CD14-positive monocyte (primary cell): ENCODE data around the gene PRXL2B. TPM values are rescaled to one million over a fixed set of nuclear protein-coding genes. Genes with fewer than 3 reads are reported as not detected.

ENCODE experiments used
- DNase-seq, 3 donors: peaks; one replicate each; pipeline ENCODE4 v3.0.0-alpha.2; 2011 to 2022
- H2AFZ ChIP-seq: 2 replicates; pipeline ENCODE4 v1.6.0; 2012; ENCODE audit warnings: mild to moderate bottlenecking, low read depth, low read length, inconsistent platforms; ENCODE audit not compliant: insufficient read depth, poor library complexity, severe bottlenecking
- H3K27ac ChIP-seq, 2 donors: 1 replicate in 1 of 2; 2 replicates in 1 of 2; pipeline ENCODE4 v1.5.1; 2012 to 2013; ENCODE audit warnings: low read length in 2 of 2, control low read depth in 1 of 2, inconsistent platforms in 1 of 2, low read depth in 1 of 2, mild to moderate bottlenecking in 1 of 2
- H3K27me3 ChIP-seq, 2 donors: one replicate each; pipeline versions ENCODE4 v1.6.0 to v1.6.1; 2011 to 2013; ENCODE audit warnings: low read length in 2 of 2; ENCODE audit not compliant: control insufficient read depth in 2 of 2, insufficient read depth in 2 of 2
- H3K36me3 ChIP-seq, 2 donors: replicated peaks in 1 of 2; 1 replicate in 1 of 2; 2 replicates in 1 of 2; pipeline versions ENCODE4 v1.5.1 to v1.6.1; 2012 to 2013; ENCODE audit warnings: low read length in 2 of 2, control low read depth in 1 of 2, inconsistent platforms in 1 of 2, mild to moderate bottlenecking in 1 of 2; ENCODE audit not compliant: insufficient read depth in 2 of 2, control insufficient read depth in 1 of 2
- H3K4me1 ChIP-seq, 2 donors: 1 replicate in 1 of 2; 2 replicates in 1 of 2; pipeline versions ENCODE4 v1.5.1 to v1.6.1; 2012 to 2013; ENCODE audit warnings: low read length in 2 of 2, control low read depth in 1 of 2, inconsistent platforms in 1 of 2, mild to moderate bottlenecking in 1 of 2, moderate library complexity in 1 of 2; ENCODE audit not compliant: insufficient read depth in 2 of 2, control insufficient read depth in 1 of 2
- H3K4me2 ChIP-seq: replicated peaks from 2 replicates; pipeline ENCODE3; 2012; ENCODE audit warnings: low read length, moderate library complexity, mild to moderate bottlenecking; ENCODE audit not compliant: poor library complexity, severe bottlenecking; ENCODE audit errors: extremely low read depth
- H3K4me3 ChIP-seq, 3 experiments: fragments of 200-600 bp in 1 of 3; sonication (generic) in 1 of 3; replicated peaks in 1 of 3; 1 replicate in 2 of 3; 2 replicates in 1 of 3; pipeline ENCODE4 v1.5.1; 2011 to 2013; ENCODE audit warnings: low read length in 3 of 3, mild to moderate bottlenecking in 3 of 3, control low read depth in 2 of 3, low read depth in 2 of 3, inconsistent platforms in 1 of 3, moderate library complexity in 1 of 3
- H3K79me2 ChIP-seq: 2 replicates; pipeline ENCODE4 v1.6.0; 2012; ENCODE audit warnings: mild to moderate bottlenecking, control low read depth, inconsistent platforms, low read length, moderate library complexity; ENCODE audit not compliant: insufficient read depth
- H3K9ac ChIP-seq: 2 replicates; pipeline ENCODE4 v1.6.0; 2017; ENCODE audit warnings: low read length, mild to moderate bottlenecking; ENCODE audit not compliant: insufficient read depth, poor library complexity, severe bottlenecking
- H3K9me3 ChIP-seq, 2 donors: replicated peaks in 1 of 2; 1 replicate in 1 of 2; 2 replicates in 1 of 2; pipeline versions ENCODE4 v1.5.1 to v1.6.1; 2012 to 2013; ENCODE audit warnings: low read length in 2 of 2, control low read depth in 1 of 2; ENCODE audit not compliant: control insufficient read depth in 1 of 2, insufficient read depth in 1 of 2
- H4K20me1 ChIP-seq: 2 replicates; pipeline ENCODE4 v1.6.0; 2012; ENCODE audit warnings: mild to moderate bottlenecking, low read length, control low read depth, moderate library complexity; ENCODE audit not compliant: insufficient read depth
- H3K27ac Mint-ChIP-seq, 7 donors: one replicate each; pipeline ENCODE4 v1.8.0; 2020; ENCODE audit warnings: mild to moderate bottlenecking in 7 of 7, mixed read lengths in 7 of 7, moderate library complexity in 6 of 7, inconsistent platforms in 2 of 7
- H3K27me3 Mint-ChIP-seq, 3 donors: one replicate each; pipeline ENCODE4 v1.8.0; 2021 to 2022; ENCODE audit warnings: low read depth in 3 of 3, mild to moderate bottlenecking in 3 of 3, mixed read lengths in 3 of 3, moderate library complexity in 3 of 3, inconsistent platforms in 1 of 3
- H3K36me3 Mint-ChIP-seq, 2 donors: one replicate each; pipeline ENCODE4 v1.8.0; 2020; ENCODE audit warnings: mixed read lengths in 2 of 2, inconsistent platforms in 1 of 2, mild to moderate bottlenecking in 1 of 2
- H3K4me1 Mint-ChIP-seq: one replicate; pipeline ENCODE4 v1.8.0; 2020; ENCODE audit warnings: mild to moderate bottlenecking, mixed read lengths
- H3K4me3 Mint-ChIP-seq, 2 donors: one replicate each; pipeline ENCODE4 v1.8.0; 2020; ENCODE audit warnings: mild to moderate bottlenecking in 2 of 2, mixed read lengths in 2 of 2, moderate library complexity in 1 of 2
- H3K9me3 Mint-ChIP-seq, 7 donors: one replicate each; pipeline ENCODE4 v1.8.0; 2020 to 2022; ENCODE audit warnings: mixed read lengths in 7 of 7, mild to moderate bottlenecking in 6 of 7, moderate library complexity in 6 of 7, inconsistent platforms in 2 of 7
- CTCF ChIP-seq: fragments of 200-600 bp; IDR thresholded peaks from one replicate; pipeline ENCODE4 v1.8.0; 2022; ENCODE audit warnings: antibody characterized with exemption, mild to moderate bottlenecking
- WGBS: methylation state at CpG from one replicate; pipeline ENCODE4 v1.1.5; 2013; ENCODE audit warnings: missing lambda C conversion rate; ENCODE audit not compliant: insufficient coverage; 5-methylcytosine and 5-hydroxymethylcytosine counted together
- intact Hi-C, 2 donors: fragments of 100-400 bp; cut with micrococcal nuclease; formaldehyde crosslinking; loops; one replicate each; pipeline versions ENCODE4 v1.15.0 to v1.15.1; 2023
- polyA plus RNA-seq, 3 donors: library from polyadenylated mRNA; depleted of rRNA in 1 of 3; unstranded in 2 of 3; stranded (reverse) in 1 of 3; fragments of 300-500 nt in 2 of 3; fragments of >200 nt in 1 of 3; fragmentation: Illumina TruSeq in 2 of 3; gene quantifications; 1 replicate in 2 of 3; 2 replicates in 1 of 3; pipeline ENCODE4 v1.2.3, GENCODE V29; 2012 to 2021

The PRXL2B gene
- polyA plus RNA-seq, 3 donors, result 3.6 to 8.8 (median 6.0) TPM

- Mint-ChIP-seq H3K27ac (no peak overlapping the region), H3K36me3 (no peaks in the 10 kb centered on the region), H3K27me3 (peaks cover 32 to 61% (median 42%) of the 10 kb centered on the region in 3 donors), H3K9me3 (peaks cover 6 to 25% (median 18%) of the 10 kb centered on the region in 7 donors), H3K4me3 (no peak overlapping the region), H3K4me1 (no peaks in the 10 kb centered on the region)
- no peak for DNase-seq
- peaks cover 9 to 34% of the 10 kb centered on the region in 2 donors for H3K27me3 ChIP-seq
- H3K27ac ChIP-seq, result no peak overlapping the region
- H3K9ac ChIP-seq, result no peak overlapping the region
- no peak overlapping the region for H2AFZ ChIP-seq
- no peaks in the 10 kb centered on the region for H3K79me2 ChIP-seq
- H3K36me3 ChIP-seq, result no peaks in the 10 kb centered on the region
- no peaks in the 10 kb centered on the region for H3K4me1 ChIP-seq
- intact Hi-C loops, result no loop called here
- WGBS, result 72% methylated on average over 8 of the region's 12 CpGs
- H3K4me3 ChIP-seq, result no peak overlapping the region
- no peak overlapping the region for H3K4me2 ChIP-seq
- H3K9me3 ChIP-seq, result peaks cover 0 to 4% of the 10 kb centered on the region in 2 donors
- TF ChIP-seq CTCF, result no peak
- H4K20me1 ChIP-seq, result no peaks in the 10 kb centered on the region
Observed at GRCh38 chr1:2623571-2624337, 37.2 kb downstream of the PRXL2B start.

GRCh38 chr1:2624735-2625300 lies 38.2 kb downstream of the PRXL2B start:
- Mint-ChIP-seq H3K36me3 (no peaks in the 10 kb centered on the region), H3K4me3 (no peak overlapping the region), H3K27me3 (peaks cover 31 to 67% (median 46%) of the 10 kb centered on the region in 3 donors), H3K27ac (no peak overlapping the region), H3K9me3 (peaks cover 4 to 22% (median 19%) of the 10 kb centered on the region in 7 donors), H3K4me1 (no peaks in the 10 kb centered on the region)
- H3K9ac ChIP-seq, result no peak overlapping the region
- H3K4me1 ChIP-seq, result no peaks in the 10 kb centered on the region
- H3K79me2 ChIP-seq, result no peaks in the 10 kb centered on the region
- H3K4me3 ChIP-seq, result no peak overlapping the region
- H4K20me1 ChIP-seq, result no peaks in the 10 kb centered on the region
- H3K4me2 ChIP-seq, result no peak overlapping the region
- DNase-seq, result no peak
- peaks cover 9 to 41% of the 10 kb centered on the region in 2 donors for H3K27me3 ChIP-seq
- no peak overlapping the region for H2AFZ ChIP-seq
- WGBS, result 100% methylated on average over 2 of the region's 13 CpGs
- peaks cover 4 to 5% of the 10 kb centered on the region in 2 donors for H3K9me3 ChIP-seq
- H3K27ac ChIP-seq, result no peak overlapping the region
- intact Hi-C loops, result no loop called here
- no peak for TF ChIP-seq CTCF
- H3K36me3 ChIP-seq, result no peaks in the 10 kb centered on the region
